ENCODE data around the gene LYPD5.

LYPD5 gene

DNA sequence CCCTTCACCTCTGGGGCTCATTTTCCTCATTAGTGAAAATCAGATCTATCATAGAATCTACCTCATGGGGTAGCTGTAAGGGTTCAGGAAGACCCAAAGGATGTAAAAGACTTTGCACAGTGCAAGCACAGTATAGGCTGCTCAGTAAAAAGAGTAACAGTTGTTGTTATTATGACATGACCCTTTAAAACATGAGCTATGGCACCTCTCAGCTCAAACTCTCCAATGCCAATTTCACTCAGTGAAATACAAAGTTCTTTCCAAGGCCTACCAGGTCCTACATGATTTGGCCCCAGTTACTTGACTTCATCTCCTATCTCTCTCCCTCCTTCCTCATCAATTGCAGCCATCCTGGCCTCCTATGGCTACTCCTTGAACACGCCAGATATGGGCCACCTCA, 52.3 kb downstream of the LYPD5 start:
- no peak for DNase-seq

- no peak for DNase-seq
Measured at GRCh38 chr19:43749152-43749551, 53.1 kb downstream of the LYPD5 start.

GRCh38 chr19:43748685-43749084, 53.6 kb downstream of the LYPD5 start:
- no peak for DNase-seq

DNA sequence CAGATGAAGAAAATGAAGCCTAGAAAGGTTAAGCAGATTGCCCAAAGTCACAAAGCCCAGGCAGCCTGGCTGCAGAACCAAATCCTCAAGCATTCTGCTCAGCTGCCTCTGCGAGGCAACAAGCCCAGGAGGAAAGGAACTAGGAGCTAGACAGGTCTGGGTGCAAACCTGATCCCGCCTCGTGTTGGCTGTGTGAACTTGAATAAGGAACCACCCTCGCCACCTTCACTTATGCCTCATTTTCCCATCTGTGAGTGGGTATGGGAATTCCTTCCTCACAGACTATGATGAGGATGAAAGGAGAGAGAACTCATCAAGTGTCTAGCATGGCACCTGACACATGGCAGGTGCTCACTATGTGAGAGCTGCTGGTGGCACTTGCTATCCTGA, 54.0 kb downstream of the LYPD5 start:
- no peak for DNase-seq

DNA sequence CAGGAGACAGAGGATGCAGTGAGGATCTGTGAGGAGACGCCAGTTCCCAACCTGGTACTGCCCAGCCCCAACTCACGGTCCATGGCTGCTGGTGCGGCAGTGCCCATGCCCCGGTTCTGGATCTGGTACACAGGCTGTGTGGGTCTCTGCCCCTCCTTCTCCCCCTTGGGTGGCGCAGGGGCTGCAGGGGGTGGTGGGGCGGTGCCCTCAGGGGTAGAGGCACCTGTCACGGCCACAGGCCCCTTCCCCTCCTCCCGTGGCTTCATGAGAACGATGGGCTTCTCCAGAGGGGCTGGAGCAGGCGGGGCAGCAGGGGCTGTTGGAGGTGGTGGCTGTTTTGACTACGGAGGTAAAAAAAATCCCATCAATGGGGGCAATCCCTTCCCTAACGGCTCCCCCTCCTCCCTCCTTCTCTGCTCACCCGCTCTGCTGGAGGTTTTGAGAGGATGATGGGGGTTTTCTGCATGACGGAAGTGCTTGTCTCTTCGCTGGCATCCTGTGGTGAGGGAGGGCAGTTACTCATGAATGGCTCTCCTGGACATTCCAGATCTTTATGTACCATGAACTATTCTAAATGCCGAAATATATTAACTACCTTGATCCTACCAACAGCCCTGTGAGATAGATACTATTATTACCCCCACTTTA, 54.6 kb downstream of the LYPD5 start:
- no peak for DNase-seq

All from femur (tissue), 1 donor.